C4-2B (cell line): ENCODE data around the gene FNDC3B.

Source experiments
- CTCF ChIP-seq: fragments of 450-650 bp; conservative IDR thresholded peaks from 2 replicates; pipeline ENCODE4 v1.5.1; 2017; ENCODE audit warnings: mild to moderate bottlenecking
- ZFX ChIP-seq: fragments of 450-650 bp; IDR thresholded peaks from 2 replicates; pipeline ENCODE4 v1.6.1; 2017

GRCh38 chr3:172229462-172229861, 190.1 kb downstream of the FNDC3B start:
- TF ChIP-seq CTCF (no peak), ZFX (no peak)
